OCI-LY7 (cell line): ENCODE data around the gene H6PD. TPM values are rescaled to one million over a fixed set of nuclear protein-coding genes. Genes with fewer than 3 reads are reported as not detected.
A peak's percentile ranks its signal among the peaks of the same experiment; 100 is the strongest.

Experiments used
- BruUV-seq: library from RNA; stranded (reverse); fragments of 400-500 nt; replicated peaks from 2 replicates; lab custom pipeline; 2021; lab: Mats Ljungman, UMichigan
- CTCF ChIA-PET: fragments of 300-600 bp; sonication (Branson Sonifier 250); formaldehyde crosslinking; loops from one replicate; lab custom pipeline; 2022; ENCODE audit warnings: antibody characterized with exemption; ENCODE audit not compliant: unreplicated experiment; lab: Charles Lee
- POLR2A ChIA-PET: fragments of 300-600 bp; sonication (Branson Sonifier 250); formaldehyde crosslinking; loops from one replicate; lab custom pipeline; 2022; ENCODE audit warnings: antibody characterized with exemption; lab: Charles Lee
- DNase-seq: peaks from one replicate; pipeline ENCODE4 v3.0.0-alpha.2; 2015; ENCODE audit warnings: low spot score
- H2AFZ ChIP-seq: fragments of 200-600 bp; sonication (generic), shearing (Covaris generic); 2 replicates; pipeline ENCODE4 v1.6.1; 2014; ENCODE audit warnings: mild to moderate bottlenecking, antibody characterized with exemption, low read length, moderate library complexity
- H3K27ac ChIP-seq: fragments of 200-600 bp; sonication (generic); 2 replicates; pipeline ENCODE4 v1.5.1; 2014; ENCODE audit warnings: mixed run types, low read depth, mild to moderate bottlenecking, moderate library complexity, low read length, inconsistent platforms; ENCODE audit not compliant: poor library complexity, severe bottlenecking
- H3K36me3 ChIP-seq: fragments of 200-600 bp; sonication (generic); 2 replicates; pipeline ENCODE4 v1.6.1; 2014; ENCODE audit warnings: mild to moderate bottlenecking, antibody characterized with exemption, low read length, moderate library complexity, mixed read lengths; ENCODE audit not compliant: insufficient read depth
- H3K4me1 ChIP-seq: fragments of 200-600 bp; sonication (generic); 2 replicates; pipeline ENCODE4 v1.5.1; 2014; ENCODE audit warnings: mild to moderate bottlenecking, low read length; ENCODE audit not compliant: insufficient read depth, poor library complexity, severe bottlenecking
- H3K4me2 ChIP-seq: fragments of 200-600 bp; sonication (generic); 2 replicates; pipeline ENCODE4 v1.6.1; 2014; ENCODE audit warnings: mild to moderate bottlenecking, low read length
- H3K4me3 ChIP-seq: fragments of 200-600 bp; sonication (generic); 2 replicates; pipeline ENCODE4 v1.5.1; 2014; ENCODE audit warnings: mild to moderate bottlenecking, low read depth, low read length; ENCODE audit not compliant: poor library complexity, severe bottlenecking
- H3K79me2 ChIP-seq: fragments of 200-600 bp; sonication (generic); 2 replicates; pipeline ENCODE4 v1.6.1; 2016; ENCODE audit warnings: low read depth, mild to moderate bottlenecking, low read length, moderate library complexity, mixed read lengths; ENCODE audit not compliant: insufficient read depth
- H3K9me2 ChIP-seq: fragments of 200-600 bp; sonication (generic); 2 replicates; pipeline ENCODE4 v1.6.1; 2016; ENCODE audit warnings: mild to moderate bottlenecking, low read length, mixed read lengths; ENCODE audit not compliant: insufficient read depth
- H3K9me3 ChIP-seq: fragments of 200-600 bp; sonication (generic); 2 replicates; pipeline ENCODE4 v1.6.1; 2014; ENCODE audit warnings: mild to moderate bottlenecking, mixed run types, low read length, mixed read lengths
- H4K20me1 ChIP-seq: fragments of 200-600 bp; sonication (generic); 2 replicates; pipeline ENCODE4 v1.6.1; 2014; ENCODE audit warnings: mild to moderate bottlenecking, antibody characterized with exemption, low read length, moderate library complexity, mixed read lengths; ENCODE audit not compliant: insufficient read depth
- CTCF ChIP-seq: fragments of 200-600 bp; sonication (generic); conservative IDR thresholded peaks from 2 replicates; pipeline ENCODE4 v1.5.1; 2014; ENCODE audit warnings: mild to moderate bottlenecking, antibody characterized with exemption, low read length, moderate library complexity, mixed read lengths
- EZH2phosphoT487 ChIP-seq: fragments of 200-600 bp; sonication (generic); IDR thresholded peaks from 2 replicates; pipeline ENCODE4 v1.6.1; 2018; ENCODE audit warnings: low read depth, borderline replicate concordance, mild to moderate bottlenecking, mixed run types, antibody characterized with exemption, low read length, moderate library complexity, mixed read lengths
- intact Hi-C: fragments of 100-400 bp; cut with micrococcal nuclease; formaldehyde crosslinking; loops from one replicate; pipeline ENCODE4 v1.10.0; 2022; ENCODE audit not compliant: unreplicated experiment
- total RNA-seq, 2 experiments: library from RNA; depleted of rRNA in 1 of 2; stranded (reverse); fragments of >200 nt in 1 of 2; shearing (Covaris generic) in 1 of 2; gene quantifications; 2 replicates each; pipeline ENCODE4 v1.2.3, GENCODE V29; 2014 to 2022

The H6PD gene
- total RNA-seq, 2 experiments from 2014 or later: 8.5 to 22.1 TPM

- H3K9me3 ChIP-seq: no peaks in the 10 kb centered on the region
- intact Hi-C loops: no loop called here
- H3K9me2 ChIP-seq: no peaks in the 10 kb centered on the region
- POLR2A ChIA-PET: no interaction called here
- TF ChIP-seq CTCF (no peak), EZH2phosphoT487 (no peak)
- no peak overlapping the region for H3K4me3 ChIP-seq
- peaks cover 6% of the 10 kb centered on the region; the same call in 1 of the 2 replicates for H4K20me1 ChIP-seq
- CTCF ChIA-PET: no interaction called here
- peaks cover 34% of the 10 kb centered on the region for H3K4me1 ChIP-seq
- no peaks in the 10 kb centered on the region for H3K36me3 ChIP-seq
- BruUV-seq: no TSS peak
- no peak for DNase-seq
- no peak overlapping the region for H2AFZ ChIP-seq
- H3K4me2 ChIP-seq: no peak overlapping the region
- H3K27ac ChIP-seq: no peak overlapping the region
- H3K79me2 ChIP-seq: peaks cover 9% of the 10 kb centered on the region; the same call in 1 of the 2 replicates
These were observed 73.7 kb downstream of the H6PD start for GRCh38 chr1:9308236-9308785.

- TF ChIP-seq EZH2phosphoT487 (no peak), CTCF (no peak)
- H3K4me1 ChIP-seq: peaks cover 29% of the 10 kb centered on the region
- peaks cover 6% of the 10 kb centered on the region; the same call in 1 of the 2 replicates for H4K20me1 ChIP-seq
- no peak overlapping the region for H3K27ac ChIP-seq
- intact Hi-C loops: no loop called here
- H2AFZ ChIP-seq: no peak overlapping the region
- no peak overlapping the region for H3K4me3 ChIP-seq
- DNase-seq: no peak
- H3K4me2 ChIP-seq: no peak overlapping the region
- no peaks in the 10 kb centered on the region for H3K9me2 ChIP-seq
- peaks cover 9% of the 10 kb centered on the region; the same call in 1 of the 2 replicates for H3K79me2 ChIP-seq
- no TSS peak for BruUV-seq
- ChIA-PET CTCF (no interaction called here), POLR2A (no interaction called here)
- H3K9me3 ChIP-seq: no peaks in the 10 kb centered on the region
- H3K36me3 ChIP-seq: no peaks in the 10 kb centered on the region
These were observed 74.5 kb downstream of the H6PD start for GRCh38 chr1:9309080-9309479.

GRCh38 chr1:9309991-9310390 lies 75.4 kb downstream of the H6PD start:
- Histone ChIP-seq H3K9me3 (no peaks in the 10 kb centered on the region), H3K4me3 (no peak overlapping the region), H3K4me2 (0 out of 2 replicates have a peak overlapping the region, but pooled peaks have one; percentile 1), H3K79me2 (peaks cover 9% of the 10 kb centered on the region; the same call in 1 of the 2 replicates), H3K9me2 (no peaks in the 10 kb centered on the region), H3K4me1 (peaks cover 27% of the 10 kb centered on the region), H3K36me3 (no peaks in the 10 kb centered on the region), H3K27ac (no peak overlapping the region), H4K20me1 (peaks cover 6% of the 10 kb centered on the region; the same call in 1 of the 2 replicates), H2AFZ (no peak overlapping the region)
- BruUV-seq: no TSS peak
- no peak for DNase-seq
- intact Hi-C loops: no loop called here
- ChIA-PET CTCF (no interaction called here), POLR2A (interaction anchor here (0.8 kb wide), 1 partner anchor 112 kb away, joined by 3 read pairs; no protein-coding TSS in a partner anchor)
- TF ChIP-seq EZH2phosphoT487: no peak
- no peak for TF ChIP-seq CTCF
